ENCODE measurements around the gene NFIA.

Gene NFIA

DNA sequence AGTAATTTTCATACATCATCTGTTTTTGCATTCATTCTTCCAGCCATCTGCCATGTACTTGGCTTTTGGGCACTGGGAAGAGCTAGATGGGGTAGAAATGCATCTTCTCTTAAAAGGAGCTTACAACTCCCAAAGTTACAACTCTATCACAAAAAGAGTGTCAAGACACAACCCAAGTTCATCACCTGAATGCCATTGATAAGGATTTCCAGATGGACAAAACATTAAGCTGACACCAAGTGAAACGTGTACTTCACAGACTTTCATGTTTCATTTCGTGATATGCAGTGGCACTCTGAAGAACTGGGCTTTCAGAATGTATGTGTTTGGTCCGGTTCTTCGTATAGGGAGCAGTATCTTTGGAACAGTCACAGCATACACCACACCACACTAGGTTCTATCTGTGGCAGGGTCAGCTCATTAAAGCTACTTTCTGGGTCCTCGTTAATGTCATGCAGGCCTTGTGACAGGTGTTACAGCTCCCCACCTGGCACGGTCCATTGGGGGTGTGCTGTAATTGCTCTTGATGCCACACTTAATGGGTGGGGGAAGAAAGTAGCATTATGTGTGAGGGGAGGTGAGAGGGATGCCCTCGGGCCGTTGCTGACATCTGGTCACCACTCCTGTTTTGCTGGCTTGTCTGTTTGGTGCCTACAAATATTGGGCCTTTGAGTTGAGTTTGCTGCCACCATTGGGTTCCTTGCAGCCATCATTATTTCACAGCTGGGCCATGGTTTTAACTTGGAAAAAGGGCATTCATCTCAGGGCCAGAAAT lies 164.9 kb downstream of the NFIA start:
- DNase-seq (ENCODE audit: low spot score) = no peak

DNA sequence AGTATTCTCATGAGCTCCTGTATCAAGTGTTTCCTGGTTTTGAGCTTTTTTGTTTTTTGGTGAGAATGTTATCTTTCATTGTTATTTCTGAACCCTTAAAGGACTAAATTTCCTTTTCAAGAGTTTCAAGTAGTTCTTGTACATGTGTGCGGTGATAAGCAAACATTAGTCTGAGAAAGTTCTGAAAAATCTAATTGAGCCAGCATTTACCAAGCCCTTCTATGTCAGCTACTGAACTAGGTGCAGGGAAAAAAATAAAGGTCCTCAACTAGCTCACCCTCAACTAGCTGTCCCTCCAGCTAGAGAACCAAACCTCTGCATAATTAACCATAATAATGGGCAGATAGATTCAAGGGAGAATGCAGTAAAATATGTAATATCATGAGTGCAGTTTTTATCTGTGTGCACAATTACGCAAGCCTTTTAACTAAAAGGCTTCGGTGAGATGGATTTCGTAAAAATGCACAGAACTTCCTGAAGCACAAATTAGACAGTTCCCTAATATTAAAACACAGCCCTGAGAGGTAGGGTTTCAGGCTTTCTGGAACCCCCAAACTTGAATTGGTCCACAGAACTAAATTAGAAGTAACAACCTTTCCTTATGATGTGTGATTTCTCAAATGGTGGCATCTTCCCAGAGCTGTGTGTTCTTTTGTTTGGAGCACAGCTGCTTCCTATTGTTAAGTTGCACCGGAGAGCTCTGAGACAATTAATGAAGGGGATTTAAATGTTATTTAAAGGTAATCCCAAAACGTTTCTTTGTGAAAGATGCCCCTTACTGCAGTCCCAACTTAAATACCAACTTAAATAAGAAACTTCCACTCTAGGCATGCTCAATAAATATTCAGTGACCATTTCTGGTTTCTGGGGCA lies 165.8 kb downstream of the NFIA start:
- DNase-seq (ENCODE audit: low spot score) = no peak

DNA sequence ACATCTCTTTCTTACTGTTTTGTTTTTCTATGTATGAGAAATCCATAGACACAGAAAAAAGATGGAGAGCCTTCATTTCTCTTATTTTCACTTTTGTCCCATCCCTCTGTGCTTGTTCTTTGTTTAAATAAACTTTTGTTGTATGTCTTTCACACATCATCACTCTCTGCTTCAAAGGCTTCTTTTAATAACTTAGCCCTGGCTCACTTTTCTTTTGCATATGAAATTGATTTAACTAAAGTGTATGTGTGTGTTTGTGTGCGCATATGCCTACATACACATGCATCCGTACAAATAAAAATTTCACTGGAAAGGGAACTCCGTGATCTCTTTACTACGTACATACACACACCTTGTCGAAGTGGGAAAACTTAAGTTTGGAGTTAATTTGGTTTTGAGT lies 168.6 kb downstream of the NFIA start:
- no peak for DNase-seq (ENCODE audit: low spot score)

DNA sequence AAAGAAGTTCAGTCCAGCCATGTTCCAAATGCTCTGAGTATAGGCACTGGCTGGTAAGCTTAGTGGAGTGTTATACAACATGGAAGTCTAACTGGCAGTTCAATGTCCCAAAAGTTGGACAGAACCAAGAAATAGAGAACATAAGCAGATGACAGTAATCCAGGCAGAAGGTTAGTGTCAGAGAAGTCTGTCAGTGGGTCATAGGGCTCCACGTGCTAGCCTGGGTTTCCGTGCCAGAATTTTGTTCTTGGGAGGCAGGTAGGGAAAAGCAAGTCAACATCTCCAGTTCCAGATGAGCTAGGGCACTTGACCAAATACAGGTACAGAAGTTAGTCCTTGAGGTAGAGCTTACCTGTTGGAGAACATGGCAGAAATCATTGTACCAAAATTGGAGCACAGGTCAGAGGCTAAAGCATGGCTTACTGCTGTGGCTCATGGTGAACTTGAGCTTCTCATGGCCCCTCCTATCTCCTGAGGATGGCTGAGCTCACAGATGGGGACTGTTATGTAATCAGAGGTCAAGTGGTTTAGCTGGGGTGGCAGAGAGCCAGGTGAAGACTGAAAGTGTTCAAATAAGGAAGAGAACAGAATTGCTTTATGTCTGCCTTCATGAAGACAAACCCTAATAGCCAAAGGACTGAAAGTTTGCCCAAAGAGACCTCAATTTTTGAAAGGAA lies 170.8 kb downstream of the NFIA start:
- no peak for DNase-seq (ENCODE audit: low spot score)

DNA sequence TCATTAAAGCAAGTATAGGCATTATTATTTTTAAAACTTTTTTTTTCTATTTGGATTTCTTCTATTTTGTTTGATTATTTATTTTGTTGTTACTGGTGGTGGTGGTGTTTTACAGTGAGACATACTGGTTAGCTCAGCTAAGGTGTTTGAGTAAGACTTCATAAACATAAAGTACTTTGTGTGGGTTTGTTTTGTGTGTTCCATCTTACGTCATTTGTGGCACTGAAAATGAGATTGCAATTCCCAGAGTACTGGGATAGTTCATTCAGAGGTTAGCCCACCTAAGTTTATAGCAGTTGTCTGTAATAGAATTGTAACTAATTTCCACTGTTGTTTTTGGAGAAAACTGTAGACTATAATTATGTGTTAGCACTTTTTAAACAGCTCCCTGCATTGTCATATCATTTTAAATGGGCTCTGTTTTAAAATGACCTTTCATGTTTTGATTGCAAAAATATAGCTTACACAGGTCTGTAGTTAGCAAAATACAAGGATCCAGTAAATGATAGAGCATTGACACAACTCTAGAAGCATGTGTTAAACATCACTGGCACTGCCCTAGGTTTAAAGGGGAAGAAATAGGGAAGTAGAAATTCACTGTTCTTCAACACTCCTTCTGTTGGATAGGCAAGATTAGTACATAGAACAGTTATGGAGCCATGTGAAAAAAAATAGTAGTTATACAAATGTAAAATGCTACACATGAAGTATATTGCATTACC lies 171.7 kb downstream of the NFIA start:
- DNase-seq (ENCODE audit: low spot score) = no peak

DNA sequence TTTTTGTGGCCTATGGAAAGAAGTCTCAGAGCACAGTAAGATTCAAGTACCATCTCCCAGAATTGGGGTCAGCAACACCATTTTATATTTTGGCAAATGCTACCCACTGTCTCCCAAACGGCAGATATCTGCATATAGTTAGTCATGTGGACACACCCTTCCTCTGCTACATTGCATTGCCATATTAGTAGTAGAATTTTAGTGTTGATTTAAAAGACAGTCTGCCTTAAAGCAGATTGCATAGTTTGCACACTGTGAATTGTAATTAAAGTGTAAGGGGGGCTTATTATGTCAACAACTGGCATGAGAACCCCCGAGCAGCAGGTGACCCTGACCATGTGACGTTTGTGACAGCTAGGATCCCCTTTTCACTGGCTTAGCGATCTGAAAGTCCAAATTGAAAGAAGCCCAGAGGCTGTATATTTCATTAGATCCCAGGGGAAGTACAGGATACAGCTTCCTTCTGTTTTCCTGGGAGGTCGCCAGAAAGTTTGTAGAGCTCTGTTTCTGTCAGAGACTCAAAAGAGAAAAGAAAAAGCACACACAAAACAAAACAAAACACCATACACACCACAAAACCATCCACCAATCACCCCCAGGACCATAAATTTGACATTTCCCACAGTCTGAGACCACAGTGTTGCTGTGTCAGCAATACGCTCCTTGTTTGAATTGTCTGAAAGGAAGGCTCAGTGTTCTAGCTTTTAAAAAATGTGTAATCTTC lies 172.4 kb downstream of the NFIA start:
- no peak for DNase-seq (ENCODE audit: low spot score)

DNA sequence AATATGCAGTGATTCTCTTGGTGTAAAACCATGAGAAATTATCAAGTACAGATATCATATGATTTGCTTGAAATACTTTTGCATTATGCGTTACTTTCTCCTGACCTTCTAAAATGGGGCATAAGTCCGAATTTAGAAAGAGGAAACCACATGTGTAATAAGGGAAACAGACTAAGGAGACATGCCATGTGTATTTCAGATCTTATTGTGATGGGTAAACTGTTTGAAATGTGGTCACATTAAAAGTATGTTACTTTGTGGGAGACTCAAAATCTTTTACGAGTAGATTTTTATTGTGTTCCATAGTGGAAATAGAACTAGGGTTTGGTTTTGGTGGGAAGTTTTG lies 173.0 kb downstream of the NFIA start:
- DNase-seq (ENCODE audit: low spot score) = no peak

DNA sequence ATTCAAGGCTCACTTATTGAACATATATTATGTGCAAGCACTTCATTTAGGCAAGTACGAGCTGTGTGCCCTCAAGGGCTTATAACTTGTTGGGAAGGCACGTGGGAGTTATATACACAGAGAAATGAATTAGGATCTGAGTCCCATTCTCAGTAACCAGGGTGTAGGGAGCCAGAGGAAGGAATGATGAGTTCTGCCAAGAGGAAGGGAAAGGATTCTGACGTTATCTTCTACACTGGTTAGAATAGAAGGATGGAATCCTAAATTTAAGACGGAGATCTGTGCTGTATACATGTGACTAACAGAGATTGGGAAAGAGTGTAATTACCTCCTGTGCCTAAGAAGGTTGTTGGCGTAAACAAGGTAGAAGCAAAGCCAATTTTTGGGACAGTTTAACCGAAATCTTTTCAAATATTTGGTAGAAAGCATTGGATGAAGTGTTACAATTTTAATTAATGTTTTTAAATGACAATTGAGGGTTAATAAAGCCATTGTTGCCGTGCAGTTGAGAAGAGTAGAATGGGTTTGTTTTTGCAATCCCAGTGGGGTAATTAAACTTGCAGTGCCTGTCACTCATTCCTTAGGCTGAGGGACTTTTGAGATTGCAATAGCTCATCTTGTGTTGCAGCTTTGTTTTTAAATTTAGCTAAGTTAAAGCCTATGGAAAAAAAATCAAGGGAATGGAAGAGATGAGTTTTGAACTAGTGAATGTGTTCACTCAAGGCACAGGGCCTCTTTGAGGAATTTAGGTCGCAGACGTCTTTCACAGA lies 177.2 kb downstream of the NFIA start:
- DNase-seq (ENCODE audit: low spot score) = no peak

DNA sequence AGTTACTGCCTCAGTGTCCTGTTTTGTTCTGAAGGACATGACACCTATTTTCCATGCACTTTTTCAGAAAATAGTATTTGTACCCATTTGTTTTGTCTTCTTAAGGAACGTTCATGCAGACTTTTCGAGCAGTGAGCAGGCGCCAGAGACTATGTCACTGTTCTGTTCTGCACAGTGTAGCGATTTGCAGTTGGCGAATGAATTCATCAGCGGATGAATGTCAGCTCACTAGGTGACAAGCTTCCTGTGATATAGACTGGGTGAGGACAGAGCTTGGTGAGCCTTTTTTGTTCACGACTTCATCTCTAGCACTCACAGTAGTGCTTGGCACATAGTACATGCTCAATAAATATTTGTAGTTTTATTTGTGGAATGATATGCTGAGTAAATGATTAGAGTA lies 177.8 kb downstream of the NFIA start:
- no peak for DNase-seq (ENCODE audit: low spot score)

DNA sequence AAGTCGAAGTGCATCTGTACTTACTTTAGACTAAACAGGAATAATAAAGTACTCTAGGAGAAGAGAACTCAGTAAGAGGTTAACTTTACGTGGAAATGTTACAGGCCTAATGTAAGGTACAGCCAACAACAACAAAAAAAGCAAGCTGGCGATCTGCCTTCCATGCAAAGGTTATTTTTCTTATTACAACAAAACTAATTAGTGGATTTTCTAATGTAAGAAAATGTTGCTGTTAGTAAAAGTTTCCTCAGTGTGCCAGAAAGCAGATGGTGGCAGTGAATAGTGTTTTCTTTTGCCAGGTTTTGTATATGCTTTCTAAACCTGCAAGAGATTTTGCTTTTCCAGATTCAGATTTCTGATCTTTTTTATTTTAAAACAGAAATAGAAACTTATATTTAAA lies 179.2 kb downstream of the NFIA start:
- DNase-seq (ENCODE audit: low spot score) = no peak

DNA sequence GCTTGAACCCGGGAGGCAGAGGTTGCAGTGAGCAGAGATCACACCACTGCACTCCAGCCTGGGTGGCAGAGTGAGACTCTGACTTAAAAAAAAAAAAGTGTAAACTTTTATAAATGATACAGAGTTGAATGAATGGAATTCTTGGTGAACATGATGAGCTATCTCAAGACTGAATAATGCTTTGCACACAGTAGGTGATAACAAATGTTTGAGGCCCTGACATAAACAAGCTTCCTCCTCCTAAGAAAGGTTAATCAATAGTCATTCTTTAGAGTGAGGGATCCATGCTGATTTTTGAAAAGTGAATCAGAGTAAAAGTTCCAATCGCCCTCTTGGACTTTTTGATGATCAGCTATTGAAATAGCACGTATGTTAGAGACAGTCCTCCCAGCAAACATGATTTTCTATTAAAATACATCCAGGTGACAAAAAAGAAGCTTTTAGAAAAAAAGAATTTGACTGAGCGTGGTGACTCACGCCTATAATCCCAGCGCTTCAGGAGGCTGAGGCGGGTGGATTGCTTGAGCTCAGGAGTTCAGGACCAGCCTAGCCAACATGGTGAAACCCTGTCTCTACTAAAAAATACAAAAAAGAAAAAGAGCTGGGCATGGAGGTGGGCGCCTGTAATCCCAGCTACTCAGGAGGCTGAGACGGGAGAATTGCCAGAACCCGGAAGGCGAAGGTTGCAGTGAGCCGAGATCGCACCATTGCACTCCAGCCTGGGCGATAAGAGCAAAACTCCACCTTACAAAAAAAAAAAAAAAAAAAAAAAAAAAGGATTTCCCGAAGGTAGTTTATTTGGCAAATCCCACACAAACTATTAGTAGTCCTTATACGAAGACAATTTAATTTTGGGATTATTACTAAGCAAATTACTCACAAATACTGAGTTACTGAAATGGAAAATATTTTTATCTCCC lies 181.8 kb downstream of the NFIA start:
- no peak for DNase-seq (ENCODE audit: low spot score)

DNA sequence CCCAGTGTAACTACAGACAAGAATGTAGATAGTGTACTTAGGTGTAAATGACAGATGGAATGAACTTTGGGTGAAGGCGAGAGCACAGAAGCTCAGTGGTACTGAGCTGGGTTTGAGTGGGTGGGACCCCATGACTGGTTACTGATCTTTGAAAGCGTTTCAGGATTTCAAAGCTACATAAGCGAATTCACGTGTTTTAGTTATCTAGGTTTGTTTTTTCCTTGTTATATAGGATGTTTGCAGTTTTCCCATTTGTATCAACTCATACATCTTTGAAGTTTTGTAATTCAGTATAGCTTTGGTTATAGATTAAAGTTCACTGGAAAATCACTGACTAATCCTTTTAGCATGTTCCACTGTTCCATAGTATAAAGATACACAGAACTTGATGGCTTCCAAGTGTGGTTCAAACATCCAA lies 182.5 kb downstream of the NFIA start:
- DNase-seq (ENCODE audit: low spot score) = no peak

DNA sequence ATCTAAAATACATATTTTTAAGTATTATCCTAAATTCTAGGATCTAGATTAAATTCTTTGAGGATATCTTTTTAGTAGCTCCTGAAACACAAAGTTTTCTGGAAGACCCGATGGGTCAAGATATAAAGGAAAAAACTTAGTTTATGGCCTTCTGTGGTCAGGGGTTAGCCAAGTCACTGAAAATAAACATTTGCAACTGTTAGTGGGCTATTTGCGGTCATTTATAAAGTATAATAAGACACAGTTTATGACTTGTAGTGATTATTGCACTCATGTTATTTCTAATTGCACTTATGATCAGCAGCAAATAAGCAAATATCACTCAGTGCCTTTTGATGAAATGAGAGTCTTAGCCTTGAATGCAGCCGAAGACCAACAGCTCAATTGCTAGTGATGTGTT lies 183.3 kb downstream of the NFIA start:
- DNase-seq (ENCODE audit: low spot score) = no peak

DNA sequence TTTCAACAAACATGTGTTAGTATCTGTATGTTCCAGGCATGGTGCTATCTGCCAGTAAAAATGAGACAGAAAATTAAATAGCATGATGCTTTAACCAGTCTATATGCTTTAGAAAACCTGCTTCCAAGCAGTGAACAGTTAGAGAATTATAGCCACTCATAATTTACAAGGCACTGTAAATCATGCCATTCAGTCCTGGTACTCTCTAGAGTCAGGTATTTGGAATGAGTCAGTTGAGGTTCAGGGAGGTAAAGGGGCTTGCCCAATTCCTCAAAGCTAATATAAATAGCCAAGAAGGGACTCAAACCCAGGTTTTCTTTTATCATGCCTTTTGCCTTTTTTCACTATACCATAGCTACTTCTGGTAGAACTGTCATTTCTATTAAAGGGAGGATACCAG lies 184.4 kb downstream of the NFIA start:
- no peak for DNase-seq (ENCODE audit: low spot score)

DNA sequence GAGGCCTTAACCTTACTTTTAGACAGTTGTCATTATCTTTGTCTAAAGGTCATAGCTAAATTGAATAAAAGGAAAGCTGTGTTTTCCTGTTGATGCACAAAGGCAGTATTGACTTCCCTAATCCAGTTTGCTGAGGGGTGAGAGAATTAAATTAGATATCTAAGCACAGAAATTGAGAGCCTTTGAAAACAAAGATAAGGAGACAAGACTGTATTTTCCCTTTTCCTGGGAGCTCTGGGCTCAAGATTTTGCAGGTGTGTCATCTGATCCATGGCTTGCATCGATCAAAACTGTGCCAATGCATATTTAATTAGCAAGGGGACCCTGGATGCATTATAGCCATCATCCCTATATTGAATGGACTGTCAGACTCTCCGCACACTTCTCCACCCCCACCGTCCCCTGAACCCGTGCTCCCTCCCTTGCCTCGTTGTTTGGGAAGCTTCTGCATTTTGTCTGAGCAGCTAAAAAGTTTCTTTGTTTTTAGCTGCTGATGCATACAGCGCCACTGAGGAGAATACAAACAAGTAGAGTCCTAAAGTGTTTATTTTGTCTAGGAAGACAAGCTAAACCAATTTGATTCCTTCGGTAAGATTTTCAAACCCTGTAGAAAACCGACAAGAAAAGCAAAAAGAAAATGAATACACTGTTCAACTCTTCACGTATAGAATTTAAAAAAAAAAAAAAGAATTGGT lies 186.3 kb downstream of the NFIA start:
- DNase-seq (ENCODE audit: low spot score) = no peak

DNA sequence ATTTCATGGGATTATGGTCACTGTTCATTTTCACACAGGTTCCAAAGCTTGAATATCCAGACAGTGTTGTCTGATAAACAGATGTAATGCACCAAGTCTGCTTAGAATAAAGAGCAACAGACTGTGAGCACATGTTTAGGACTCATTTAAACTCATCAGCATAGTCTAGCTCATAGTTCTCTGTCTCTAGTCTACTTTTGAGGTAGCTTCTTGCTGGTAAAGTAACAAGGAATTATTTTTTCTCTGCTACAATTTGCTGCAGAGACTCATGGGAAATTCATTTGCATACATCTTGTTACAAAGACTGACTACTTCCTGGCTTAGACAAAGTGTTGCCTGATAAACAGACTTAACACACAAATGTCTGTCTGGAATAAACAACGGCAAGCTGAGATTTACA lies 187.2 kb downstream of the NFIA start:
- no peak for DNase-seq (ENCODE audit: low spot score)

DNA sequence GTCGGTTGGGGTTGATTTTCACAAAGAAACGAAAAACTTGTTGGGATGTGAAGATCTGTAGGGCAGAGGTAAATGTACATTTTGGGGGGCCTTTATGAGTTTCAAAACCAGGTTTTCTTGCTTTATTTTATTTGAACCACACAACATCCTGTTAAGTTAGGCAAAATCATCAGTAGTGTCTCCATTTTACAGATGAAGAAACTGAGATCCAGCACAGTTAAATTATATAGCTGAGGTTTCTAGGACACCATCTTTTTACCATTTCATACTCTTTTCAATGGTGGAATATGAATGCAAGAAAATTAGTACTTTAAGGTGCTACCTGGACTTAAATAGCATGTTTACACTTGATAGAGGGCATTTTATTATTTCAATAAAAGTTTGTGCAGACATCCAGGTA lies 187.7 kb downstream of the NFIA start:
- no peak for DNase-seq (ENCODE audit: low spot score)

DNA sequence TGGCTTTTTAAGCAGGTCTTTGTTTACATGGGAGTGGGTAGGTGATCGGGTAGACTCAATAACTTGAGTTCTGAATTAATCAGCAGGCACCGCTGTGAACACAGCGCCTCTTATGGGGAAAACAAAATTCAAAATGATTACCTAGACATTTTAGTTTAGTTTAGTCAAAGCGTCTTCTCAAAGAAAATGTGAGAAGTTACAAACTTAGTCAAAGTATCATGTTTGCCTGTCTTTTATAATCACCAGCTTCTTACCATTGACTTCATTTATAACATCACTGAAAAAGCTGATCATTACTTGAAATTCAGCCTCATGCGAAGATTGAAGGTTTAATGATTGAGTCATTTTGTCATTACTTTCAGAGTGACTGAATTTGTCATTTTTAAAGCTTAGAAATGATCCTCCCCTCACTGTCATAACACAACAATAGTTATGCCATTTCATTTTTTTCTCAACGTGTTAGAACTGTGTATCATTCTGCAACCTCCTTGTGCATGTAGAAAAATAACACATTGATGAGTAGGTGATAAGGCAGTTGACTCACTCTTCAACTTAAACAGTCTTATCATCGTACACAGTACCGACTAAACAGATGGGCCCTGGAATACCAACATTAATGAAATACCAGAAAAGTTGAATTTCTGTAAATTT lies 188.5 kb downstream of the NFIA start:
- DNase-seq (ENCODE audit: low spot score) = no peak

DNA sequence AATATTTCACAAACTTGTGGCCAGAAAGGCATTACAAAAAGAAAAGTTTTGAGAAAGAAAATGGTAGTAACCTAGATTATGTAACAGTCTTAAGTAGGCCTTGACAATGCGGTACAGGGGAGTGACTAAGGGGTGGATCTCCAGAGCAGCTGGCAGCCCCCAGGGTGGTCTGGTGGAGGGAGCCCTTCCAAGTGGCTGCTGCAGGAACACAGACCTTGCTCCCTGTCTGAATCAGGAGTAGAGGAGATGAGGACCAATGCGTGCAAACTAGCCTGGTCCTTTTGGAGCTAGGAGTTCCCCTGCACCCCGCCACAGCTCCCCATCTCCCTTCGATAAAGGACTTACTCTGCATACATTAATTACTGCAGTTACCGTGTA lies 189.0 kb downstream of the NFIA start:
- DNase-seq (ENCODE audit: low spot score) = no peak
